HG03354 (cell line): ENCODE data around the gene CACNG7.
"Not testable (repeated sequence)": the region's sequence is repeated elsewhere in the genome, so short reads cannot be mapped to it uniquely, and the experiment has no call there.

Experiments used
- ATAC-seq: cut with Tn5 transposase; IDR thresholded peaks from one replicate; pipeline ENCODE4 v1.9.1; 2021; ENCODE audit warnings: mild to moderate bottlenecking; ENCODE audit not compliant: unreplicated experiment, poor library complexity, severe bottlenecking

Gene CACNG7

DNA sequence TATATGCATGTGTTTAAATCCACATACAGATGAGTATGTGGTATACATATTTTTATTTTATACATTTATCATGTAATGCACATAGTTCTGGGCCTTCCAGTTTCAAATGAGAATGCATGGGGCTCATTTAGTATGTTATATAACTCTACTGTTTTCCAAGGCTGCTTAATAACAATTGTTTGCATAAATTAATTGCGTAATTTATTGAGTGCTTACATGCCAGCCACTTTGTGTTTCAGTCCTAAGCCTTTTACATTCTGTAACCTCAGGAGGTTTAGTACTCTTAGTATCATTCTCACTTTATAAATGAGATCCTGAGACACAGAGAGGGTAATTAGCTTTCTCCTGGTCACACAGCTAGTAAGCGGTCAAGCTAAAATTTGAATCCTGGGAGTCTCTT, 36.9 kb downstream of the CACNG7 start:
- ATAC-seq: no peak

DNA sequence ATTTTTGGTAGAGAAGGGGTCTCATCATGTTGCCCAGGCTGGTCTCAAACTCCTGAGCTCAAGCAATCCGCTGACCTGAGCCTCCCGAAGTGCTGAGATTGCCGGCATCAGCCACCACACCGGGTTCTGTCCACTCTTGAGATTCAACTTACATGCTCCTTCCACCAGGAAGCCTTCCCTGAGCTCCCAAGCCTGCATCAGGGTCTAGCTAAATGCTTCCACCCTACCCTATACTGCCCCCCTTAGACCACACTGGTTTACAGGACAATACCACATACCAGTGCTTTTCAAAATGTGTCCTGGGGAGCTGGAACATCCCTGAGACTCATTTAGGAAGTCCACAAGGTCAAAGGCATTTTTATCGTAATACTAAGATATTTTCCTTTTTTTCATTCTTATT, 38.5 kb downstream of the CACNG7 start:
- ATAC-seq: no peak

- ATAC-seq: not testable (repeated sequence)
Measured at GRCh38 chr19:53948611-53949010, 39.5 kb downstream of the CACNG7 start.

DNA sequence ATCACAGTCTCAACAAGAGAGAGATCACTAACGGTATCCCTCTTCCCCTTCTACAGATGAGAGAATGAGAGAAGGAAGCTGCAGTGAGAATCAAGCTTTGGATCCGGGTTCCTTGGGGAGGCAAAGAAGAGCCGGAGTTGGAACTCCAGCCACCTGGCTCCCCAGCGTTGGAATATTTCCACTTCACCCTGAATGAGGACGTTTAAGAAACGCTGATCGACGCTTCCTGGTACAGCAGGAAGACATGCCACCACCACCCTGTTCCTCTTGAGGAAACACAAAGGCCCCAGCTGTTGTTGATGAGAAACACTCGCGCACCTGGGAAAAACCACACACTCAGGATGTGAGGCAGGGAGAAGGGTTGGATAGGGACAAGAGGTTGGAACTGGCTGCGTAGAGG, 42.4 kb downstream of the CACNG7 start:
- ATAC-seq: no peak

DNA sequence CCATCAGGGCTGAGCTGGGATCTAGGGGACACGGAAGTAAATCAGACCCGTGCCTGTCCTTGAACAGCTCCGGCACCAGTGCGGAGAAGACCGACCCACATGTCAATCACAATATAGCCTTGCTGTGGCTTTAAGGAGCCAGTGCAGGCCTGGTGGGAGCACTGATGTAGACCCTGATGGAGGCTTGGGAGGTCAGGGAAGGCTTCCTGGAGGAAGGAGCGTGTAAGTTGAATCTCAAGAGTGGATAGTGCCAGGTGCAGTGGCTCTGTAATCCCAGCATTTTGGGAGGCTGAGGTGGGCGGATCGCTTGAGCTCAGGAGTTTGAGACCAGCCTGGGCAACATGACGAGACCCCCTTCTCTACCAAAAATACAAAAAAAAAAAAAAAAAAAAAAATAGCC, 42.9 kb downstream of the CACNG7 start:
- ATAC-seq: no peak

DNA sequence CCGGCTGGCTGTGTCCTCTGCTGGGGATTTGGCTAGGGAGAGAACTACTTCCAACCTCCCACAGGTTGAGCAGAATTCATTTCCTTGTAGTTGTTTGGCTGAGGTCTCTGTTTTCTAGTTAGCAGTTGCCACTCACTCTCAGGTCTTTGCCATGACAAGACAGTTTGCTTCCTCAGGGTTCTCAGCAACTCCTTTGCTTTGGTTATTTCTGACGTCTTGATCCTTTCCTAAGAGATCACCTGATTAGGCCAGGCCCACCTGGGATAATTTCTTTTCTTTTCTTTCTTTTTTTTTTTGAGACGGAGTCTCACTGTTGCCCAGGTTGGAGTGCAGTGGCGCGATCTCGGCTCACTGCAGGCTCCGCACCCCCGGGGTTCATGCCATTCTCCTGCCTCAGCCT, 44.3 kb downstream of the CACNG7 start:
- no peak for ATAC-seq

DNA sequence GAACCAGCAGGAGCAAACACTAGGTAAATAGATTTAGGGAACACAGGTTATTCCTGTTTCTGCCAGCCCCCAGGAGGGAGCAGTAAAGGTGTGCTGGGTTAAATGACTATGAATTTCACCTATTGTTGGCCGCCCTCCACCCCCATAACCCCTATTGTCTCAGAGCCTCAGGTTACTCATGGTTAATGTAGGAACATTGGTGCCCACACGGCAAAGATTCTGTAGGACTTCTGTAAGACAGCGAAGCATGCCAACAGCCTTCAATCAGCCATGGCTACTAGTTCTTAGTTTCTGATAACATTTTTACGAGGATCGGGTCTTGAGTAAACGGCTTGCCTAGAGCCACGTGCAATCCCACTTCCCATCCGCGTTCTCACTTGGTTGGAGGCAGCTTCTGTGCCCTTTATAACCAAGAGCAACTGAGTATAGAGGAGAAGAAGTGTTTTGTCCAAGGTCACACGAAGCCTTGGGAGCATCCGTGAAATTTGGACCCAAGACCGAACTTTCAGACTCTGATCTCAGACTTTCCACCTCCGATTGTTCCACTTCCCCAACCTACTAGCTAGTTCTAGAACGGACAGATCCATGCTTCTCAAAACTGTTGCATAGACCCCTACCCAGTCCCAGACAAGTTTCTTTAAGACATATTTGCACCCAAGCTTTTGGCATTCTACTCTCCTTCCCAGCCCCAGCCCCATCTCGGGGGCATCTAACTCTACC, 48.5 kb downstream of the CACNG7 start:
- ATAC-seq: no peak

DNA sequence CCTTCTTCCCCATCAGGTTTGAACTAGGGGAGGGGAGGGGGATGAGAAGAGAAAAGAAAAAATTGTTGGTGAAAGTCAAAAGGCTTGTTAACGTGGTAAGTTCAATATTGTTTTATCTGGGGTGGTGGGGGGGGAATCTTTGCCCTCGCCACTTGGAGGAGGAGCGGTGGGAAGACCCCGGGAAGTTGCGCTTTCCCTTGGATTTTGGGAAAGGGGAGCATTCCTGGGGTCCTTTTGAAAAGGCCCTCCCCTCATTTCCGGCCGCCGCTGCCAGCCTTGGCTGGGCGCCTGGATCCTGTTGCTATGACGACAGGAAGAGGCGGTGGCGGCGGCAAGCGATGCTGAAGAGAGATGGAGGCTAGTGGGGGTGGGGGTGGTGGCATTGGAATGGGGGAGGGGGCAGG, 49.1 kb downstream of the CACNG7 start:
- no peak for ATAC-seq

- no peak for ATAC-seq
Measured at GRCh38 chr19:53958823-53959757, 50.0 kb downstream of the CACNG7 start.

- no peak for ATAC-seq
Measured at GRCh38 chr19:53960187-53960586, 51.1 kb downstream of the CACNG7 start.

DNA sequence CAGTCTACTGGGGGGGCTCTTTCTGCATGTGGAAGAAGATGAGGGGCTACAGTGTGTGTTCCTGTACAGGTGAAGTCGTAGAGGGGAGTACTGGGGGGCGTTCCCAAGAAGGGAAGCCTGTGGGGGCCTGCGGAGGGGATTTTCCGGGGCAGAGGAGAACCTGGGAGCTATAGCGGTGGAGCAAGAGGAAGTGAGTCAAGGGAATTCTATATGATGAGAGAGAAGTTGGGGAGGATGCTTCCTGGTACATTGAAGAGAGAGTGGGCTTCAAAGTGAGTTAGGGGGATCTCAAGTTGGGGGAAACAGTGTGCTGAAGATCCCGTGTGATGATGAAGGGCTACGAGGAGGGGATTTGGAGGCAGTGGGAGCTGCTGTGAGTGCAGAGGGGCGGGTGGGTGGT, 51.8 kb downstream of the CACNG7 start:
- no peak for ATAC-seq

GRCh38 chr19:53961523-53962356, 52.7 kb downstream of the CACNG7 start:
- no peak for ATAC-seq

DNA sequence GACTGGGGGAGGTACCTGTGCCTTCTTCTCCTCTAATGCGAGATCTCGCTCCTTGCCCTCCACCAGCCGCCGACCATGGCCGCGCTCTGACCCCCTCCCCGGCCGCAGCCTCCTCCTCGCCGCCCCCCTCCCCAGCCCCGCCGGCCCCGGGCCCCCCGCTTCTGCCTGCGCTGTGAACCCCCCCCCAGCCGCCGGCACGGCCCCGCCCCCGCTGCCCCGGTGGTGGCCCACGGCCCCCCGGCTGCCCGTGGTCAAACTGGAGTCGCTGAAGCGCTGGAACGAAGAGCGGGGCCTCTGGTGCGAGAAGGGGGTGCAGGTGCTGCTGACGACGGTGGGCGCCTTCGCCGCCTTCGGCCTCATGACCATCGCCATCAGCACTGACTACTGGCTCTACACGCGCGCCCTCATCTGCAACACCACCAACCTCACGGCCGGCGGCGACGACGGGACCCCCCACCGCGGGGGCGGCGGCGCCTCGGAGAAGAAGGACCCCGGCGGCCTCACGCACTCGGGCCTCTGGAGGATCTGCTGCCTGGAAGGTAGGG, 53.9 kb downstream of the CACNG7 start, which contains the start of gene CACNG8:
Gene CACNG8 (plus strand): TSS at position 51 of the 545 bp plus-strand sequence.
- ATAC-seq: no peak

GRCh38 chr19:53965091-53965490, 56.0 kb downstream of the CACNG7 start:
- no peak for ATAC-seq

DNA sequence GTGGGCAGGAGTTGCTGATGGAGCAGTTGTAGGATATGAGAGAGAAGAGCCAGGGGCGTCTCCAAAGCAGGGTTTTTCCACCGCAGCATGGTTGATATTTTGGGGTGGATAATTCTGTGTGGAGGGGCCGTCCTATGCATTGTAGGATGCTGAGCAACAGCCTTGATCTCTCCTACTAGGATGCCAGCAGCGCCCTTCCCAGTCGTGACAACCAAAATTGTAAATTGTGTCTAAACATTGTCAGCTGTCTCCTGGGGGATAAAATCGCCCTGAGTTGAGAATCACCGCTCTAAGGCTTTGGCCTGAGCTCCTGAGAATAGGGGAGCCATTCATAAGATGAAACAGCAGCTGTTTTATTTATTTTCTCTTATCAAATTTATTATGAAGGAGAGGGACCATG, 57.9 kb downstream of the CACNG7 start:
- no peak for ATAC-seq

GRCh38 chr19:53969366-53969765, 60.3 kb downstream of the CACNG7 start:
- ATAC-seq: no peak

DNA sequence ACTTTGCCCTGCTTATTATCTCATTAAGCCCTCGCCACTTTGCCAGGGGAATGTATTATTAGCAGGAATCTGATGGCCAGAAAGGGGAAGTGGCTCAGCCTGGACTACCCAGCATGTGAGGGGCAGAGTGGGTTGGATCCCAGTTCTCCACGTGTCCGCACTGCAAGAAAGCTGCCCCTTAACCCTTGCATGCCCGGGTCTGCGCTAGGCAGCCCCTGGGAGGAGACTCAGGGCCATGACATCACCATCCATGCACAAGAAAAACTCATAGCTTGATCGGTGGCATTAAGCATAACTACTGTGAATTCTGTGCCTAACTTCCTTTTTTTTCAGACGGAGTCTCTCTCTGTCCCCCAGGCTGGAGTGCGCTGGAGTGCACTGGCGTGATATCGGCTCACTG, 62.6 kb downstream of the CACNG7 start:
- no peak for ATAC-seq

- no peak for ATAC-seq
Measured at GRCh38 chr19:53977429-53977990, 68.4 kb downstream of the CACNG7 start.

- ATAC-seq: no peak
Measured at GRCh38 chr19:53977991-53978731, 69.1 kb downstream of the CACNG7 start.
